HG03558 (cell line): ENCODE results near the gene ADGRL4.
"Not testable (repeated sequence)": the region's sequence is repeated elsewhere in the genome, so short reads cannot be mapped to it uniquely, and the experiment has no call there.

ENCODE experiments used
- ATAC-seq: cut with Tn5 transposase; IDR thresholded peaks from one replicate; pipeline ENCODE4 v1.9.1; 2021; ENCODE audit warnings: moderate number of reproducible peaks; ENCODE audit not compliant: unreplicated experiment; ENCODE audit errors: extremely low read depth

Gene ADGRL4

GRCh38 chr1:79006564-79006963 is at the start of gene ADGRL4:
ADGRL4 (minus strand) TSS chr1:79006730; CDS start chr1:79006654, 76 bp downstream.
- ATAC-seq, result no peak

- ATAC-seq, result no peak
These were observed 49.3 kb upstream of the ADGRL4 start for GRCh38 chr1:79055856-79056255.

- ATAC-seq, result peak; percentile 97
These were observed 46.4 kb upstream of the ADGRL4 start for GRCh38 chr1:79052829-79053449.

- ATAC-seq, result no peak
These were observed 38.6 kb upstream of the ADGRL4 start for GRCh38 chr1:79044974-79045650.

GRCh38 chr1:79043506-79043905 is 37.0 kb upstream of the ADGRL4 start:
- no peak for ATAC-seq

GRCh38 chr1:79042539-79042938 is 36.0 kb upstream of the ADGRL4 start:
- no peak for ATAC-seq

GRCh38 chr1:79042117-79042516 is 35.6 kb upstream of the ADGRL4 start:
- peak; percentile 34 for ATAC-seq

- ATAC-seq, result no peak
These were observed 35.1 kb upstream of the ADGRL4 start for GRCh38 chr1:79041666-79042065.

- peak; percentile 89 for ATAC-seq
These were observed 34.0 kb upstream of the ADGRL4 start for GRCh38 chr1:79040424-79041082.

GRCh38 chr1:79037085-79037484 is 30.6 kb upstream of the ADGRL4 start:
- no peak for ATAC-seq

GRCh38 chr1:79012500-79012899 is 6.0 kb upstream of the ADGRL4 start:
- no peak for ATAC-seq

GRCh38 chr1:79010589-79010988 is 4.1 kb upstream of the ADGRL4 start:
- ATAC-seq, result no peak

- ATAC-seq, result no peak
These were observed 585 bp downstream of the ADGRL4 start for GRCh38 chr1:79005945-79006344.

GRCh38 chr1:79004916-79005315 is 1.6 kb downstream of the ADGRL4 start:
- ATAC-seq, result no peak

- ATAC-seq, result no peak
These were observed 9.7 kb downstream of the ADGRL4 start for GRCh38 chr1:78996791-78997190.

GRCh38 chr1:78987042-78987441 is 19.5 kb downstream of the ADGRL4 start:
- ATAC-seq, result no peak

- no peak for ATAC-seq
These were observed 26.0 kb downstream of the ADGRL4 start for GRCh38 chr1:78980511-78980910.

GRCh38 chr1:78972723-78973122 is 33.8 kb downstream of the ADGRL4 start:
- ATAC-seq, result no peak

GRCh38 chr1:78967091-78967490 is 39.4 kb downstream of the ADGRL4 start:
- ATAC-seq, result not testable (repeated sequence)

GRCh38 chr1:78958711-78959110 is 47.8 kb downstream of the ADGRL4 start:
- ATAC-seq, result no peak

- no peak for ATAC-seq
These were observed 55.7 kb downstream of the ADGRL4 start for GRCh38 chr1:78950826-78951225.
